ENCODE data around the gene ATG7.
A peak's percentile ranks its signal among the peaks of the same experiment; 100 is the strongest.

Gene ATG7, protein sequence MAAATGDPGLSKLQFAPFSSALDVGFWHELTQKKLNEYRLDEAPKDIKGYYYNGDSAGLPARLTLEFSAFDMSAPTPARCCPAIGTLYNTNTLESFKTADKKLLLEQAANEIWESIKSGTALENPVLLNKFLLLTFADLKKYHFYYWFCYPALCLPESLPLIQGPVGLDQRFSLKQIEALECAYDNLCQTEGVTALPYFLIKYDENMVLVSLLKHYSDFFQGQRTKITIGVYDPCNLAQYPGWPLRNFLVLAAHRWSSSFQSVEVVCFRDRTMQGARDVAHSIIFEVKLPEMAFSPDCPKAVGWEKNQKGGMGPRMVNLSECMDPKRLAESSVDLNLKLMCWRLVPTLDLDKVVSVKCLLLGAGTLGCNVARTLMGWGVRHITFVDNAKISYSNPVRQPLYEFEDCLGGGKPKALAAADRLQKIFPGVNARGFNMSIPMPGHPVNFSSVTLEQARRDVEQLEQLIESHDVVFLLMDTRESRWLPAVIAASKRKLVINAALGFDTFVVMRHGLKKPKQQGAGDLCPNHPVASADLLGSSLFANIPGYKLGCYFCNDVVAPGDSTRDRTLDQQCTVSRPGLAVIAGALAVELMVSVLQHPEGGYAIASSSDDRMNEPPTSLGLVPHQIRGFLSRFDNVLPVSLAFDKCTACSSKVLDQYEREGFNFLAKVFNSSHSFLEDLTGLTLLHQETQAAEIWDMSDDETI

DNA sequence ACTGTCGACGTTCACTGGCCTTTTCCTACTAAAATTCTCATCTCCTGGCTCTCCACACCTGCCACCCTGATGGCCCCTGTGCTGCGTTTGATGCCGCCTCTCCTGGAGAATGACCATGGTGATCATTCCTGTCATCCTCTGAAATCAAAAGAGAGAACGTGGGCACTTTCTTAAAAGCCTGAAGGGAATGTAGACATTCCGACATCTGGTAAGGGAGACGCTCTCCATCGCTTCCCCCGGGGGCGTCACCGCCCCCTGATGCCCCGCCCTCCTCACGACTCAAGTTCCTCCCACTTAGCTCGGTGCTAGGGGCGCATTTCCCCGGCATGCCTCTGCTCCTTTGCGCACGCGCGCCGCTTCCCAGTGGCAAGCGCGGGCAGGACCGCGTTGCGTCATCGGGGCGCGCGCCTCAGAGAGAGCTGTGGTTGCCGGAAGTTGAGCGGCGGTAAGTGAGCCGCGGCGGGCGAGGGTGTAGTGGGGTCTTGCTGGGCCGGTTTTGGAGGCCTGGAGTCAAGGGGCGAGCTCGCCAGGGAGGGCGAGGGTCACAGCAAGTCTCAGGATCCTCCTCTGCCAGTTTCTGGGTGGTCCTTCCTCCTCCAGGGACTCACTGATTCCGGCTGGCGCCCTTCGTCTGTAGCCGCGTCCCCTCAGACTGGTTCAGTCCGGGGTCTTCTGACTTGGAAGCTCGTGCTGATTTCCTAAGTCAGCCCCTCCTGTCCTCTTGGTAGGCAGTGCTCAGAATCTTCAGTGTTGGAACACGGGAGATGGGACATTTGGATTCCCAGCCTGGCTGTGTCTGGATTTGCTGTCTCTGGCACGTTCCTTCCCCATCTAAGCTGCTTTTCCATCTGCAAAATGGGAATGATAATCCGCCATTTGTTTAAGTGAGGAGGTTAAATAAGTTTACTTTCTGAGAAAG lies at the start of gene ATG7:
ATG7 (plus strand) TSS at position 412 of the 919 bp plus-strand sequence. CDS start 26,299 bp downstream, outside the sequence.
- DNase-seq: peak; percentile 94

DNA sequence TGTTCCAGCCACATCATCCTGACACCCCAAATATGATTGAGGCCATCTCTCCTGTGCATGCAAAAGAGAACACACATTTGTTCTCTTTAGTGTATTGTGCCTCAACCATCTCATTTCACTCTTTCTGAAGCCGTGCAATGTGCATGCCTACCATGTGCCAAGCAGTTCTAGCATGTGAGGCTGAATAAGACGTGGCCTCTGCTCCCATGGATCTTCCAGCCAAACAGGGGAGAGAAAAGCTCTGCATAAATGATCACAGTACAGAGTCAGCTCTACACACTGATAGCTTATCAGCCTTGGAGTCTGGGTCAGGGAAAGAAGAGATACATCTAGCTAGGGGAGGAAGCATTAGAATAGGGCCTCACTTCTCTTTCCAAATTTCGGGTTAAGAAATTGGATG lies 48.2 kb upstream of the ATG7 start:
- DNase-seq: no peak

DNA sequence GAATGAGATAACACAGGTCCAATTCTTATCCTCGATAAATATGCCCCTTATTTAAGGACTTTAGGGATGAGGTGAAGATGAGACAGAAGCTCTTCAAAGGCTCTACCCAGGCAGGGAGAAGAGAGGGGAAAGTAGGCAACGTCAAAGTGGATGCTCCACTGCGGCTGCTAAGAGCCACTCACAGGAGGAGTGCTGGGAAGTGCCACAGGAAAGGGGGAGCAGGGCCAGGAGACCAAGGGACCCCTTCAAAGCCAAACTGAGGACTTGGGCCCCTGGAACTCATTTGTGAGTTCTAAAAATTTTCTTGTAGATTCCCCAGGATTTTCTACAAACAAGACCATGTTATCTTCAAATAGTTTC lies 47.3 kb upstream of the ATG7 start:
- no peak for DNase-seq

DNA sequence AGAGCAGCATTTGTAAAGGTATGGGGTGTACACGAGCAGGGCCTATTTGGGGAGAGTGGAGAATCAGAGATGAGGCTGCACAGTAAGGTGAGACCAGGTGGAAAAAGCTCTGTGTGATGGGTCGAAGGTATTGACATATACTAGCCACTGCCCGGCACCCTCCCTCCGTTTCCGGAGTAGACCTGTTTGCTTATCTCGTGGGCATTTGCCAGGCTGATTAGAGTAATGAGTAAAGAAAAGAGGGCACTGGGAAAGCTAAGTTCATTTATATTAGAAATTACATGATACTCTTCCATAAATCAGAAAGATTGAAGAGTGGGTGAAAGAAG lies 46.2 kb upstream of the ATG7 start:
- DNase-seq: no peak

DNA sequence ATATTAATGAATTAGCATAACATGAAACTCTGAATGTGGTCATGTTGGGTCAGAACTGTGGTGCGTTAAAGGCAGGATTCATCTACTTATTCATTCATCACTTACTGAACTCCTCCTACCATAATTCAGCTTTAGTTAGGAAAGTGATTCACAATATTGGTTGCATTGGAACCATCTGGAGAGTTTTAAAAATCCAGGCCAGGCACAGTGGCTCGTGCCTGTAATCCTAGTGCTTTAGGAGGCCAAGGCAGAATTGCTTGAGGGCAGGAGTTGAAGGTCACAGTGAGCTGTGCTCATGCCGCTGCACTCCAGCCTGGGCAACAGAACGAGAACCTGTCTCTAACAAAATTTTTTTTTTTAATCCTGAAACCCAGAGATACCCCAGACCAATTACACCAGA lies 44.2 kb upstream of the ATG7 start:
- DNase-seq: no peak

DNA sequence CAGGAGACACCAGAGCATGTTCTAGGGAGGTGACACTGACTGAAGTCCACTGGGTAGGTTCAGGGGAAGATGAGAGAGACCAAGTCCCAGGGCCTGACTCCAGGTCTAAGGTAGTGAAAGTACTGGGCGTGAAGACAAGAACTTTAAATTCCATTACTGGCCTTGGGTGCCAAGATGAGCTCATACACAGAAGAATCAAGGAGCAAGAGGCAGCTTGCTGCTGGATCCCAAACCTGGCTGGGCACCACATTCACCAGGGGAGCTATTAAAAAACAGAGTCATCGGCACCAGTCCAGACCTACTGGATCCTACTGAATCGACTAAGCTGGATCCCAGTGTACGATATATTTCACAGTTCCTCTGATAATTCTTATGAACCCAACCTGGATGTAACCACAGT lies 42.1 kb upstream of the ATG7 start:
- no peak for DNase-seq

DNA sequence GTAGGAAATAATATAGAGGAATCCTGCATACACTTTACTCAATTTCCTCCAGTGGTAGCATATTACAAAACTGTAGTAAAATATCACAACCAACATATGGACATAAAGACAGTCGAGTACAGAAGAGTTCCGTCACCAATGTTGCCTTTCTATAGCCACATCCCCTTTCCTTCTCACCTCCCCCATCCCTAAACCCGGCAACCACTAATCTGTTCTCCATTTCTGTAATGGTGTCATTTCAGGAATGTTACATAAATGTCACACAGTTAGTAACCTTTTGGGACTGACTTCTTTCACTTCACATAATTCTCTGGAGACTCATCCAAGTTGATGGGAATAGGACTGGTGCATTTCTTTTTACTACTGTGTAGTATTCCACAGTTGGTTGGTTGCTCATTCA lies 41.4 kb upstream of the ATG7 start:
- DNase-seq: no peak

DNA sequence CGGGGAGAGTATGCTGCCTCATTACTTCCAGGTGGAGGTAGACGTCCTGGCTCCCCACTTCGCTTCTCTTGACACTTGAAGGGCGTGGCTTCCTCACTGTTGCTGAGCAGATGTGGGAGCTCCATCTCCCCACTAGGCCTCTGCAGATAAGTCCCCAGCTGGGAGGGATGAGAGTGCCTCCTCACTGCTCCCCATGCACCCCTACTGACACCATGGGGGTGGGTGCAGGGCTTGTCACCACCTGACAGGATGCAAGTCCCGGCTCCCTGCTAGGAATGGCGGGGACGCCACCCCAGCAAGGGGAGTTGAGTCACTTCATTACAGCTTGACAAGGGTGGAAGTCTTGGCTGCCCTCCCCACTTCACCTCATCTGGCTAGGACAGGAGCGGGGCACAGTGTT lies 36.8 kb upstream of the ATG7 start:
- no peak for DNase-seq

DNA sequence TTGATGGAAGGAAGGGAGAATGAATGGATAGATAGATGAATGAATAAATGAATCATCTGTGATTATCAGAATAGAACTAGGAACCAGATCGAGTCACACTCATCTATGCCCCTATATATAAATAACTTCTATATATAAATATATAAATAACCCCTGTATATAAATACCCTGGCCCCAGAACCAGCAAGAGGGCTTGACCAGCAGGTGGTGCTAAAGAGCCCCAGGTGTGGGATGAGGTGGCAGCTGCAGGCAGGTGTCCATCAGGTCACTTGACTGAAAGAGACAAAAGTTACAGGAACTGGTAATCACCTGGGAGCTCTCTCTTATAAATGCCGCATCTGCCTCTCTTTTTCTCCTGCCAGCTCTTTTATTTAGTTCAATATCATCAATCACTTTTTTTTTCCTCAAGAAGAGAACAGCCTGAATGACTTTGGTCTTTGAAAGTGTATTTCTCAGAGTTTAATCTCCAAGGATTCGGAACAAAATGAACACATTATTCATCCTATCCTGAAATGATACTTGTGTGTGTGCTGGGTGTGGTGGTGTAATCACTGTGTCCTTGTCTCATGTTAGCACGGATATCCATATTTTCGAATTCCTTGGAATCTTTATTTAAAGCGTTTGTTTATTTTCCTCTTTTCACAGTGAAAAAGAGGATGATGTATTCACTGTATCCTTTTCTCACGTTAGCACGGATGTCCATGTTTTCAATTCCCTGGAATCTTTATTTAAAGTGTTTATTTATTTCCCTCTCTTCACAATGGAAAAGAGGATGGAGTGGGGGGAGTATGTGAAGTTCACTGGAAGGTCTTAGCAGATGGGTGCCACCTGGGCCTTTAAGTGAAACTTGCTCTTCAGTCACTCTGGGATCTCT lies 35.4 kb upstream of the ATG7 start:
- DNase-seq: peak; percentile 75

DNA sequence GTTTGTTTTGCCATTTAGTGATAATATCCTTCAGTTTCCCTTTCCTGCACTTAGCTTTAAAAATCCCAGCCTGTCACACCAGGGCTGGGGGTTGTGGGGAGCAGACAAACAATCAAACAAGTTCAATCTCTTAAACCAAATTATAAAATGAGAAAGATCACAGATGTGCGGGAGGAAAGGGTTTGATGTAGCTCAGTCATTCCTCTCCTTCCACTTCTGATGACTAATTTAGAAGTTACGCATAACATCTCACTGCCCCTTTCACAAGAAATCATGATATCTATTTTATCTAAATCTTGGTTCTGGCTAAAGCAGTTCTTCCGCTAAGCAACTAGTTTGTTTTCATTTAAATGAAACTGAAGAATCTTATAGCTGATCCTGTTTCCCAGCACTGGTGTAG lies 34.1 kb upstream of the ATG7 start:
- DNase-seq: no peak

DNA sequence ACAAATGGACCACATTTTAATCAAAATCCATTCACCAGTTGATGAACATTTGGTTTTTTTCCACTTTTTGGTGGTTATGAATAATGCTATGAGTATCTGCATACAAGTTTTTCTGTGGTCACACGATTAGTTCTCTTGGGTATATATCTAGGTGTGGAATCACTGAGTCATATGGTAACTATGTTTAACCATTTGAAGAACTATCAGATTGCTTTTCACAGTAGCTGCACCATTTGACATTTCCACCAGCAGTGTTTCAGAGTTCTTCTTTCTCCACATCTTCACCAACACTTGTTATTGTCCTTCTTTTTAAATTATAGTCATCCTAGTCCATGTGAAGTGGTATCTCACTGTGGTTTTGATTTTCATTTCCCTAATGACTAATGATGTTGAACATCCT lies 33.3 kb upstream of the ATG7 start:
- DNase-seq: no peak

DNA sequence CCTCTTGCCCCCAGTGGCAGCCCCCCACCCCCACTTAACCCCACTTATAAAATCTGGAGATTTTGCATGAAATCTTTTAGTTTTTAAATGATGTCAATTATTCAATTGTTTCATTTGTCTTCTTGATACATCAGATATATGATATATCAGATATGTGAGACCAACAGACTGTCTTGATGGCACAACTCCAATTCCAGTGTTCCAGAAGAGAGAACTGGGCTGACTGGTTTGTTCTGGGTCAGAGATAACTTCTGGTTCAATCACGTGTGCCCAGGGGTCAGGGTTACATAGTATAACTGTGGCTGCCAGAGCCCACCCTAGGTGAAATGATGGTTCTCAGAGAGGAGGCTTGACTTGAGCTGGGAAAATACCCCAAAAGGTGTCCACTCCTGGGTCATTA lies 32.4 kb upstream of the ATG7 start:
- DNase-seq: no peak

DNA sequence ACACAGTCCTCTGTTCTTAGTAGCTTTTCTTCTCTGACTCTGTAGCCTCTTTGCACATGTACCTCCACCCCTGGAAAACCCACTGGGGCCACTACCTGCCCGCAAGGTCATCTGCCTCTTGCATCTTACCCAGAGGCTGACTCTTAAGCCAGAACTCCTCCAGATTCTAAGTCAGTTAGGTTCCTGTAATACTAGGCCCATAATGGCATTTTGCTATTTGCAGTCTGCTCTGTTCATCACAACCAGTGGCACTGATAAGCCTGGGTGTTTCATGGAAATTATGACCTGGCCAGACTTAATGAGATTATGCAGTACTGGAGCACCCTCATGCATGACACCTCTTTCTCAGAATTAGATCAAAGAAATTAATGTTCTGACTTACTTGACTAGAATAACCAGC lies 31.7 kb upstream of the ATG7 start:
- DNase-seq: no peak

DNA sequence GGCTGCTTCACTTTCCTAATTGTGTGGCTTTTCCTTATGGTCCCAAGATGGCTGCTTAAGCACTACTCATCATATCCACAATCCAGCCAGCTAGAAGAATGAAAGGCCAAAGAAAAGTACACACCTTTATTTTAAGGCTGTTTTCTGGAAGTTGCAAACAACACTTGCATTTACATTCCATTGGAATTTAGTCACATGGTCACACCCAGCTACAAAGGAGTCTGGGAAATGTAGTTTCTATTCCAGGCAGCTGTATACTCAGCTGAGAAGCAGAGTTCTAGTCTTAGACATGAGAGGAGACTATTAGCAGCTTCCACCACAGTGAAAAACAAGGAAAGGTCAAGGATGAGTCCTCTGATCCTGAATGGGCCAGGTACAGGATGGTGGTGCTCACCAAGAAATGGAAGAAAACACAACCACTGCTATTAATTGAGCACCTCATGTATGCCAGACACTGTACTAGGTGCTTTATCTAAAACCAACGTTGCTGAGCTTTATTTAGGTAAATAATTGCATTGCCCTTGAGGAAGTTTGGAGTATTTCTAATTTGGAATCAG lies 28.0 kb upstream of the ATG7 start:
- DNase-seq: no peak

DNA sequence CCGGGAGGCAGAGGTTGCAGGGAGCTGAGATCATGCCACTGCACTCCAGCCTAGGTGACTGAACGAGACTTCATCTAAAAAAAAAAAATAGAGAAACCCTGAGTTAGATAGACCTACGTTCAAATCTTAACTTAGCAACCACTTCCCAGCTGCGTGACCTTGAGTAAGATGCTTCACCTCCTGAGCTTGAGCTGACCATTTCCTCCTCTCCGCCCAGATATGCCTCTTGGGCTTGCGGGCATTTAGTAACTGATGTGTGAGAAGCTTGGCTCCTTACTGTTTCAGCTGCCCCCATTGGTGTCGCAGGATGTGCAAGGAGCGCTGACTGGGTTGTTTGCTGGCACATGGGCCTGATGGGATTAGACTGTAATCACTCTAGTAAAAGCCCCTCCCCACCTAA lies 26.9 kb upstream of the ATG7 start:
- DNase-seq: no peak

DNA sequence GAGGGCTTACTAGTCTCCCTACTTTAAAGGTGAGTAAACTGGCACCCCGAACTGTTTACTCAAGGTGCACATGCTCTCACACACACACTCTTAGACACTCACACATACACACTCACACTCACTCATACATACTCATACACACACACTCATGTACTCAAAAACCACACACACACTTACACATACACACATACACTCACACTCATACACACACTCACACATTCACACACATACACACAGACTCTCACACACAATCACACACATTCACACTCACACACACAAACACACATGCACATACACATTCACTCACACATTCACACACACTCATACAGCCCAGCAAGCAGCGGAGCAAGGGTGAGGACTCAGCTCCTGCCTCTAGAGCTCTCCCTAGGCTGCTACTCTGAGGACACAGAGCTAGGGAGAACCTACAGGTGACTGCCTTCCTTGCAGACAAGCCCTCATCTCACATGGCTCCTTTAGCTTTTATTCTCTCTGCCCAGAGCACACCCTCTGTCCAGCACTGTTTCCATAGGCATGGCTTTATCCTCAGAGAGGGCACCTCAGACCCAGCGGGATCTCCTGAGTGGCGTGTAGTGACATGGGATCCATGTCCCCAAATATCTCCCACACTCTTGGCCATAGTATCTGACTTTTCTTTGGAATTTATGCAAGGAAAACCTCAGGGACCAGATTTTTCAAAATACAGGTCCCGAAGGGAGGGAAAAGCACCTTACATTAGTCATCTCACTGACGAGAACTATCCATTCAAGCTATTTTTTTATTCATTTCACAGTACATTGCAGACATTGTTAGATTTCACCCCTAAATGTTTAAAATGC lies 26.2 kb upstream of the ATG7 start:
- DNase-seq: no peak

DNA sequence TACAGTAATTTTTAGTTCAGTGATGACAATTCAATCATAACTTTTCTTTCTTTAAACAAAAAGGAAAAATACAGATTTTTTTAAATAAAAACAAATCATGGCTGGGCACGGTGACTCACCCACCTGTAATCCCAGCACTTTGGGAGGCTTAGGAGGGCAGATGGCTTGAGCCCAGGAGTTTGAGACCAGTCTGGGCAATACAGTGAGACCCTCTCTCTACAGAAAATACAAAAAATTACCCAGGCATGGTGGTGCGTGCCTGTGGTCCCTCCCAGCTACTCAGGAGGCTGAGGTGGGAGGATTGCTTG lies 25.6 kb upstream of the ATG7 start:
- DNase-seq: no peak

DNA sequence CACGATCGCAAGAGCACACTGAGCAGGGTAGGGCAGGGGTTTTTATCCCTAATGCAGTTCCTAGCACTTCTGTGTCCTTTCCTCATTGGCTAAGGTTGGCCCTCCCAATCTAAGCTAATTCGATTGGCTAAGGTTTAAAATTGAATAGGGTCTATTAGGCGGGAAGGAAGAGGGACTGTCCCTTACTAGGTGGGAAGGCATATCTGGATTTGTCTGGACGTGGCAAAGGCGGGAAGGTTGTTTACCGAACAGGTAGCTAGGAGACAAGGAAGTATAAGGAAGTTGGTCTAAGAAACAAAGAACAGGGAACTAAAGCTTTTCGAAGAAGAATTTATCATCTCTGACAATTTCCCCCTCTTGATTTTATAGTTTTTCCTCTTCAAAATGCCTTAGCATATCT lies 24.8 kb upstream of the ATG7 start:
- DNase-seq: no peak

DNA sequence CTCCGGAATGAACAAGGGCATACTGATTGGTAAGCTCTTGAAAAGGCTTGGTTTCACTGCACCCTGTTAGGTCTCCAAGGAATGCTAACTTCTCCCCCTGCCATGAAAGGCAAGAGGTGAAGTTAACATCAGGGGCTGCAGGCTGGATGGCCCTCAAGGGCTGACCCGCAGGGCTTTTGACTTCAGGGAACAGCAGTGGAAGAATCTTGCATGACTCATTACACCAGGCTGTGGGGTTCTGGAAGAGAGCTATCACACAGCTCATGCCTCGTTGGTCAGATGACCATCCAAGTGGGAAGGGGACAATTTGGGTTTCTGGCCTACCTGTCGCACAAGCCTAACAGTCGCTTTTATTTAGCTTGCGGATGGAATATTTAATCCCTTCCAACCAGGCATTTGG lies 23.6 kb upstream of the ATG7 start:
- no peak for DNase-seq

DNA sequence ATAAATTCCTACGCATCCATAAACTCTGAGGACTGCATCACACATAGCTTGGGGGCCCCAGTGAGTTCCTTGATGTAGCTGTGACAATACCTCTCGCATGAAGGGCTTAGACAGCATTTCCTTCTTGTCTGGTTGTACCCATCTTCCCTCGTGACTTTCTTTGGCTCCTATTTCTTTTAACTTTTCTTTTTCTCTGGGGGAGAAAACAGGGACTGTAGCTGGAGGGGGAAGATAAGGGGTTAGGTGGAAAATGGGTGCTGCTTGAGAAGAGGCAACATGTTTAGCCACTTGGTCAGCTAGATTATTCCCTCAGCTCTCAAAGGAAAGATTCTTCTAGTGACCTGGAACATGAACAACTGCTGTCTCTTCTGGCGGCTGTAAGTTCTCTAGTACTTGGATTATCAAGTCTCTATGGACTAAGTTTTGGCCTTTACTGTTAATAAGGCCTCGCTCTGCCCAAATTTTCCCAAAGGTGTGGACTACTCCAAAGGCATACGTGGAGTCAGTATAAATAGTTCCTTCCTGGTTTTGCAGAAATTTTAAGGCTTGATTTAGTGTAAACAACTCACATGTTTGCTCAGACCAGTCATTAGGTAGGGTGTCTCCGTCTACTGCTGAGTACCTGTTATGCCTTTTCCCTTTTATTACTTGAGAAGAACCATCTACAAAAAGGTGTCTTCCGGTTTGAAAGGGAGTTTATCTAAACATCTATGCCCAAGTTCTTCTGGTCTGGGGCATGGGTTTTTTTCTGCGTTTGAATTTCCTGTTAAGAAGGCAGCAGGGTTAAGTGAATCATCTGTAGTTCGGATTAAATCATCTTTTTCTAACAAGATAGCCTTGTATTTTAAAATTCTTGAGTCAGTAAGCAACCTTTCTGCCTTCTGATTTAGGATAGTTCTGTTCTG lies 21.0 kb upstream of the ATG7 start:
- DNase-seq: peak; percentile 3

DNA sequence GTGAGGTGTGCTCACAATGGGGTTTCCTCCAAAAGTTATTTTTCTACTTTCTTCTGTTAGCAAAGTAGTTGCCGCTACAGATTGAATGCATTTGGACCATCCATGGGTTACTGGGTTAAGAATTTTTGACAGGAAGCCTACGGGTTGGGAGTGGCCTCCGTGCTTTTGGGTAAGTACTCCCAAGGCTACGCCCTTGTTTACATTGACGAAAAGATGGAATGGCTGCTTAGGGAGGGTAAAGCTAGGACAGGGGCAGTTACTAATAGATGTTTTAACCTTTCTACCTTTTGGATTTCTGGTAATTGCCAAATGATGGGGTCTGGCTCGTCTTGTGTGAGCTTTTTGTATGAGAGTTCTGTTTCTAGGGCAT lies 20.4 kb upstream of the ATG7 start:
- DNase-seq: no peak
